K562 (cell line): ENCODE measurements around the gene ORM1. TPM values are rescaled to one million over a fixed set of nuclear protein-coding genes. Genes with fewer than 3 reads are reported as not detected.

Experiments used
- ATAC-seq: fragments of 200-7000 bp; cut with Tn5 transposase; 3 replicates; pipeline ENCODE4 v1.9.1; 2020; ENCODE audit warnings: moderate library complexity
- BruUV-seq: library from RNA; stranded (reverse); fragments of 400-500 nt; replicated peaks from 2 replicates; lab custom pipeline; 2021; lab: Mats Ljungman, UMichigan
- CTCF ChIA-PET: fragments of 300-600 bp; formaldehyde crosslinking; extraction: SDS; loops from one replicate; lab custom pipeline; 2021; ENCODE audit warnings: low intra/inter-chr PET ratio; lab: Yijun Ruan, JAX
- POLR2A ChIA-PET: fragments of 300-600, 350-650 bp; sonication (Branson Sonifier 250); formaldehyde crosslinking; extraction: SDS; loops from one replicate; lab custom pipeline; 2021; ENCODE audit warnings: antibody characterized with exemption, inconsistent platforms; lab: Yijun Ruan, JAX
- DNase-seq, 4 experiments: peaks; one replicate each; pipeline versions ENCODE4 v3.0.0 to v3.0.0-alpha.2; 2011 to 2018; ENCODE audit warnings: low spot score in 3 of 4, mixed read lengths in 3 of 4; ENCODE audit errors: extremely low read depth in 1 of 4
- FAIRE-seq: peaks from 2 replicates; lab custom pipeline; 2011; peaks lifted over from hg19 to GRCh38; lab: Jason Lieb, UNC
- H2AFZ ChIP-seq: 2 replicates; pipeline ENCODE4 v1.6.0; 2011; ENCODE audit warnings: low read depth, low read length, control low read depth, inconsistent platforms
- H3K27ac ChIP-seq: fragments of 200-600 bp; 3 replicates; pipeline ENCODE4 v1.8.0; 2011; ENCODE audit warnings: low read depth, mild to moderate bottlenecking, control low read depth, inconsistent platforms, low read length, moderate library complexity, mixed read lengths; ENCODE audit errors: extremely low read depth
- H3K27me3 ChIP-seq, 2 experiments: fragments of 300-600 bp in 1 of 2; 2 replicates in 1 of 2; 3 replicates in 1 of 2; pipeline versions ENCODE4 v1.6.0 to v1.8.0; 2011; ENCODE audit warnings: inconsistent platforms in 2 of 2, low read length in 2 of 2, mild to moderate bottlenecking in 1 of 2, mixed read lengths in 1 of 2, moderate library complexity in 1 of 2; ENCODE audit not compliant: control insufficient read depth in 2 of 2, insufficient read depth in 2 of 2
- H3K36me3 ChIP-seq: fragments of 300-600 bp; 3 replicates; pipeline ENCODE4 v1.8.0; 2011; ENCODE audit warnings: mild to moderate bottlenecking, low read length, inconsistent platforms; ENCODE audit not compliant: control insufficient read depth, insufficient read depth
- H3K4me1 ChIP-seq, 2 experiments: fragments of 200-600 bp in 1 of 2; replicated peaks in 1 of 2; 2 replicates in 1 of 2; 3 replicates in 1 of 2; pipeline versions ENCODE4 v1.5.1 to v1.8.0; 2011; ENCODE audit warnings: inconsistent platforms in 2 of 2, low read length in 2 of 2, mild to moderate bottlenecking in 1 of 2, mixed read lengths in 1 of 2, moderate library complexity in 1 of 2; ENCODE audit not compliant: control insufficient read depth in 2 of 2, insufficient read depth in 2 of 2
- H3K4me2 ChIP-seq: 2 replicates; pipeline ENCODE4 v1.6.1; 2011; ENCODE audit warnings: low read length, control low read depth, inconsistent platforms, mixed read lengths; ENCODE audit not compliant: insufficient read depth
- H3K4me3 ChIP-seq: fragments of 200-600 bp; sonication (generic), shearing (Covaris generic); 2 replicates; pipeline ENCODE4 v1.5.1; 2016; ENCODE audit warnings: control low read depth, inconsistent platforms
- H3K79me2 ChIP-seq: fragments of 200-600 bp; 3 replicates; pipeline ENCODE4 v1.8.0; 2011; ENCODE audit warnings: low read length, inconsistent platforms; ENCODE audit not compliant: control insufficient read depth, insufficient read depth
- H3K9ac ChIP-seq, 2 experiments: 2 replicates each; pipeline versions ENCODE4 v1.6.0 to v1.6.1; 2011; ENCODE audit warnings: low read depth in 2 of 2, low read length in 2 of 2, control low read depth in 1 of 2, inconsistent platforms in 1 of 2, mild to moderate bottlenecking in 1 of 2, mixed read lengths in 1 of 2; ENCODE audit not compliant: insufficient read depth in 1 of 2
- H3K9me1 ChIP-seq: one replicate; pipeline ENCODE4 v1.6.0; 2011; ENCODE audit warnings: inconsistent platforms, mild to moderate bottlenecking, low read length, moderate library complexity; ENCODE audit not compliant: control insufficient read depth, insufficient read depth
- H3K9me3 ChIP-seq: replicated peaks from 2 replicates; pipeline ENCODE4 v1.5.1; 2011; ENCODE audit warnings: low read depth, low read length, inconsistent platforms; ENCODE audit not compliant: control insufficient read depth, insufficient read depth
- H4K20me1 ChIP-seq: replicated peaks from 2 replicates; pipeline ENCODE4 v1.6.1; 2011; ENCODE audit warnings: low read length, inconsistent platforms, mixed read lengths; ENCODE audit not compliant: control insufficient read depth, insufficient read depth
- CHD1 ChIP-seq: fragments of 200-600 bp; sonication (generic); IDR thresholded peaks from one replicate; pipeline ENCODE4 v1.6.1; 2012; ENCODE audit warnings: mild to moderate bottlenecking, moderate library complexity, low read length, inconsistent platforms
- NFIC ChIP-seq: fragments of 450-650 bp; IDR thresholded peaks from 2 replicates; pipeline ENCODE4 v1.6.1; 2017; ENCODE audit warnings: mild to moderate bottlenecking, inconsistent platforms
- NFIX ChIP-seq: fragments of 250-450 bp; sonication (Bioruptor Pico); IDR thresholded peaks from 2 replicates; pipeline ENCODE4 v1.4.0; 2020; ENCODE audit warnings: low read depth, mild to moderate bottlenecking, moderate library complexity
- TEAD2 ChIP-seq: fragments of 450-650 bp; IDR thresholded peaks from 2 replicates; pipeline ENCODE4 v1.6.1; 2016; ENCODE audit warnings: missing genetic modification characterization, control low read depth, missing compliant biosample characterization
- WGBS: fragments of 100-300 bp; shearing (Covaris generic); methylation state at CpG from one replicate; pipeline ENCODE4 v1.1.6; 2016; ENCODE audit warnings: low coverage, mixed read lengths; ENCODE audit not compliant: insufficient coverage; ENCODE audit errors: missing lambda C conversion rate; 5-methylcytosine and 5-hydroxymethylcytosine counted together
- in situ Hi-C: fragments of 300-500 bp; cut with MboI; formaldehyde crosslinking; loops from 4 replicates; pipeline ENCODE4 v1.15.0; 2018; ENCODE audit warnings: inconsistent platforms, mixed read lengths
- intact Hi-C: fragments of 100-400 bp; cut with micrococcal nuclease; formaldehyde crosslinking; loops from 2 replicates; pipeline ENCODE4 v1.14.2; 2022
- polyA plus RNA-seq, 8 experiments: library from polyadenylated mRNA; depleted of rRNA in 4 of 8; stranded (reverse) in 5 of 8; unstranded in 3 of 8; fragments of >200 nt; fragmentation: Nextera tagmentation in 2 of 8; fragmentation: Illumina TruSeq in 1 of 8; extraction: Ambion mirVana in 2 of 8; extraction: Trizol in 1 of 8; gene quantifications; 2 replicates each; pipeline versions ENCODE4 v1.2.1 to v1.2.3, GENCODE V29; 2011 to 2014; ENCODE audit warnings: inconsistent platforms in 1 of 8, missing spikeins in 1 of 8
- total RNA-seq, 7 experiments: library from RNA; depleted of rRNA in 6 of 7; stranded (reverse); fragments of >200 nt in 6 of 7; fragmentation: Illumina TruSeq in 2 of 7; extraction: Trizol in 2 of 7; gene quantifications; 2 replicates each; pipeline versions ENCODE4 v1.2.1 to v1.2.3, GENCODE V29; 2011 to 2021; ENCODE audit warnings: low replicate concordance in 1 of 7

ORM1 gene
- total and polyA plus RNA-seq, 9 of the 15 experiments (the other 6 are each of a cell fraction or from before 2014, with no cell fraction given) = 2.9 TPM; not detected in 8

- intact Hi-C loops (no loop called here), in situ Hi-C loops (no loop called here)
- 0% methylated on average over 11 of the region's 15 CpGs for WGBS
- Histone ChIP-seq H3K9me3 (no peaks in the 10 kb centered on the region), H3K27me3 (peaks cover 5 to 48% of the 10 kb centered on the region in 2 experiments; a peak in 3 of 5 replicates), H3K9ac (no peak overlapping the region), H2AFZ (no peak overlapping the region), H3K4me1 (no peaks in the 10 kb centered on the region), H3K4me2 (no peak overlapping the region), H3K9me1 (no peaks in the 10 kb centered on the region), H3K27ac (no peak overlapping the region)
- no peak for DNase-seq
- CTCF ChIA-PET = no interaction called here
- BruUV-seq = no TSS peak
- TF ChIP-seq CHD1 = no peak
- TF ChIP-seq NFIX = peak; percentile 34; the same call in 1 of the 2 replicates
- TF ChIP-seq NFIC = peak; percentile 82
- TF ChIP-seq TEAD2 (tag) = no peak
- TF ChIP-seq, all 486 proteins: peak for 2
- ATAC-seq = no peak
- H3K79me2 ChIP-seq = no peaks in the 10 kb centered on the region
- no peak overlapping the region for H3K4me3 ChIP-seq
- POLR2A ChIA-PET = interaction anchor here (0.6 kb wide), 1 partner anchor 172 kb away, joined by 3 read pairs; no protein-coding TSS in a partner anchor
- H4K20me1 ChIP-seq = peaks cover 8% of the 10 kb centered on the region
- H3K36me3 ChIP-seq = no peaks in the 10 kb centered on the region
- FAIRE-seq = no peak
These were observed 47.5 kb upstream of the ORM1 start for GRCh38 chr9:114275246-114276004.
